ENCODE results near the gene TSPAN17. TPM values are rescaled to one million over a fixed set of nuclear protein-coding genes. Genes with fewer than 3 reads are reported as not detected.
"Not testable (repeated sequence)": the region's sequence is repeated elsewhere in the genome, so short reads cannot be mapped to it uniquely, and the experiment has no call there.

TSPAN17 gene, protein sequence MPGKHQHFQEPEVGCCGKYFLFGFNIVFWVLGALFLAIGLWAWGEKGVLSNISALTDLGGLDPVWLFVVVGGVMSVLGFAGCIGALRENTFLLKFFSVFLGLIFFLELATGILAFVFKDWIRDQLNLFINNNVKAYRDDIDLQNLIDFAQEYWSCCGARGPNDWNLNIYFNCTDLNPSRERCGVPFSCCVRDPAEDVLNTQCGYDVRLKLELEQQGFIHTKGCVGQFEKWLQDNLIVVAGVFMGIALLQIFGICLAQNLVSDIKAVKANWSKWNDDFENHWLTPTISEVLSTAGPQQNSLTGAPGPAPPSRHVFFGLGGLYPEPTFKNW
- total RNA-seq (100 to 1,000 TPM in 1 of 9 donors, 10 to 100 TPM in 8; 25.8 to 106 (median 55.5) TPM), polyA plus RNA-seq (10 to 100 TPM; 35.1 to 52.0 (median 43.8) TPM)
- long read RNA-seq, donor 1, transcript TSPAN17-207 (9 exons, 2,457 nt) = major isoform, 23 of 35 reads
- long read RNA-seq, donor 1, partial matches to known transcripts = 12 of 35 reads
- long read RNA-seq, donor 1, other reads (novel, unspliced or antisense) = 0 of 35 reads
- long read RNA-seq, donor 2, transcript TSPAN17-207 (9 exons, 2,457 nt) = major isoform, 9 of 19 reads
- long read RNA-seq, donor 2, partial matches to known transcripts = 7 of 19 reads
- long read RNA-seq, donor 2, other reads (novel, unspliced or antisense) = 0 of 19 reads
- long read RNA-seq, donor 3, transcript TSPAN17-207 (9 exons, 2,457 nt) = major isoform, 10 of 10 reads
- long read RNA-seq, donor 3, partial matches to known transcripts = 0 of 10 reads
- long read RNA-seq, donor 3, other reads (novel, unspliced or antisense) = 0 of 10 reads
- long read RNA-seq, donor 4, partial matches to known transcripts = 0 of 7 reads
- long read RNA-seq, donor 4, other reads (novel, unspliced or antisense) = 3 of 7 reads
- long read RNA-seq, donor 5, transcript TSPAN17-207 (9 exons, 2,457 nt) = major isoform, 89 of 140 reads
- long read RNA-seq, donor 5, partial matches to known transcripts = 30 of 140 reads
- long read RNA-seq, donor 5, other reads (novel, unspliced or antisense) = 14 of 140 reads
- long read RNA-seq, donor 6, partial matches to known transcripts = 1 of 4 reads
- long read RNA-seq, donor 6, other reads (novel, unspliced or antisense) = 1 of 4 reads
- long read RNA-seq, donor 7, transcript TSPAN17-207 (9 exons, 2,457 nt) = major isoform, 5 of 17 reads
- long read RNA-seq, donor 7, partial matches to known transcripts = 12 of 17 reads
- long read RNA-seq, donor 7, other reads (novel, unspliced or antisense) = 0 of 17 reads
- long read RNA-seq, donor 8, transcript TSPAN17-207 (9 exons, 2,457 nt) = major isoform, 17 of 32 reads
- long read RNA-seq, donor 8, partial matches to known transcripts = 14 of 32 reads
- long read RNA-seq, donor 8, other reads (novel, unspliced or antisense) = 0 of 32 reads
- long read RNA-seq, donor 9, transcript TSPAN17-207 (9 exons, 2,457 nt) = major isoform, 9 of 21 reads
- long read RNA-seq, donor 9, partial matches to known transcripts = 11 of 21 reads
- long read RNA-seq, donor 9, other reads (novel, unspliced or antisense) = 0 of 21 reads
- long read RNA-seq, donor 10, transcript TSPAN17-207 (9 exons, 2,457 nt) = major isoform, 5 of 5 reads
- long read RNA-seq, donor 10, partial matches to known transcripts = 0 of 5 reads
- long read RNA-seq, donor 10, other reads (novel, unspliced or antisense) = 0 of 5 reads

DNA sequence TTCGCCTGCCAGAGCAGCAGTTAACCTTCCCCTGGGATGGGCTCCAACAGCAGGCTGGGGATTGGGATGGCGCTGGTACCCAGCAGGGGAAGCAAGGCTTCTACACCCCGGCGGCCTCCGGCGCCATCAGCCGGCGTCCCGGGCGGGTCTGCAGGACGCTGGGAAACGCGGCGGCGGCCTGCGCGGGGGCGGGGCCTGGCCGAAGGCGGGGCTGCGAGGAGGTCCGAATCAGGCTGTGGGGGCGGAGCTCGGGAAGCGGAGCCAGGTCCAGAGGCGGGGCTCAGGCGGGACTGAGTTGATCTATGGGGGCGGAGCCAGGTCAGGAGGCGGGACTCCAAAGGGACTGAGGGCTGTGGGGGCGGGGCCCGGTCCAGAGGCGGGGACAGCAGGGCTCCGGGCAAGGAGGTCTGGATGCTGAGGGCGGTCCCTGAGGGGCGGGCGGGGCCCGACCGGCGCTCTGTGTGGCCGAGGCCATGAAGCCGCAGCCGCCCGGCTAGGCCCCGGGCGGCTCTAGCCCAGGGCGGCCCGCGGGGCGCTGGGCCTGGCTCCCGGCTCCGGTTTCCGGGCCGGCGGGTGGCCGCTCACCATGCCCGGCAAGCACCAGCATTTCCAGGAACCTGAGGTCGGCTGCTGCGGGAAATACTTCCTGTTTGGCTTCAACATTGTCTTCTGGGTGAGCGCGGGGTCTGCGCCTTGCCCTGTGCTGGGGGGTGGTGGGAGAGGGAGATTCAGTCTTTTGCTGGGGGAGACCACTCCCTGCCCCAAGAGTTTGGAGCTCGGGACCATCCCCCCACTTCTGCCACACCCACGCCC lies at the start of gene TSPAN17:
Gene TSPAN17 (plus strand): TSS at position 455 of the 813 bp plus-strand sequence. CDS start 132 bp downstream, at position 587.
- Histone ChIP-seq H3K4me1 (replicated peaks in 1 of 2) (peaks cover 30 to 47% of the 10 kb centered on the region in 2 donors), H3K4me3 (peak within 1 kb of the TSS; percentile 32 to 86 (median 48)), H3K36me3 (replicated peaks in 1 of 2) (no peaks in the 10 kb centered on the region), H3K9me3 (replicated peaks in 1 of 3) (no peaks in the 10 kb centered on the region), H3K27ac (peak within 1 kb of the TSS; percentile 67 to 85 (median 72)), H3K27me3 (no peaks in the 10 kb centered on the region)
- WGBS, 4 donors = 0 to 1% (median 0%) methylated on average over 2 to 63 of the region's 63 CpGs
- DNase-seq = peak; percentile 100
- intact Hi-C loops (cut with DNase I) = no loop called here
- peak; percentile 67 to 82 for TF ChIP-seq POLR2A (IDR thresholded peaks at IDR 0.05)
- TF ChIP-seq, protein P1, sequence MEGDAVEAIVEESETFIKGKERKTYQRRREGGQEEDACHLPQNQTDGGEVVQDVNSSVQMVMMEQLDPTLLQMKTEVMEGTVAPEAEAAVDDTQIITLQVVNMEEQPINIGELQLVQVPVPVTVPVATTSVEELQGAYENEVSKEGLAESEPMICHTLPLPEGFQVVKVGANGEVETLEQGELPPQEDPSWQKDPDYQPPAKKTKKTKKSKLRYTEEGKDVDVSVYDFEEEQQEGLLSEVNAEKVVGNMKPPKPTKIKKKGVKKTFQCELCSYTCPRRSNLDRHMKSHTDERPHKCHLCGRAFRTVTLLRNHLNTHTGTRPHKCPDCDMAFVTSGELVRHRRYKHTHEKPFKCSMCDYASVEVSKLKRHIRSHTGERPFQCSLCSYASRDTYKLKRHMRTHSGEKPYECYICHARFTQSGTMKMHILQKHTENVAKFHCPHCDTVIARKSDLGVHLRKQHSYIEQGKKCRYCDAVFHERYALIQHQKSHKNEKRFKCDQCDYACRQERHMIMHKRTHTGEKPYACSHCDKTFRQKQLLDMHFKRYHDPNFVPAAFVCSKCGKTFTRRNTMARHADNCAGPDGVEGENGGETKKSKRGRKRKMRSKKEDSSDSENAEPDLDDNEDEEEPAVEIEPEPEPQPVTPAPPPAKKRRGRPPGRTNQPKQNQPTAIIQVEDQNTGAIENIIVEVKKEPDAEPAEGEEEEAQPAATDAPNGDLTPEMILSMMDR (IDR thresholded peaks at IDR 0.05) = peak in 3 of 6 experiments; percentile 9 to 27 (median 12)

DNA sequence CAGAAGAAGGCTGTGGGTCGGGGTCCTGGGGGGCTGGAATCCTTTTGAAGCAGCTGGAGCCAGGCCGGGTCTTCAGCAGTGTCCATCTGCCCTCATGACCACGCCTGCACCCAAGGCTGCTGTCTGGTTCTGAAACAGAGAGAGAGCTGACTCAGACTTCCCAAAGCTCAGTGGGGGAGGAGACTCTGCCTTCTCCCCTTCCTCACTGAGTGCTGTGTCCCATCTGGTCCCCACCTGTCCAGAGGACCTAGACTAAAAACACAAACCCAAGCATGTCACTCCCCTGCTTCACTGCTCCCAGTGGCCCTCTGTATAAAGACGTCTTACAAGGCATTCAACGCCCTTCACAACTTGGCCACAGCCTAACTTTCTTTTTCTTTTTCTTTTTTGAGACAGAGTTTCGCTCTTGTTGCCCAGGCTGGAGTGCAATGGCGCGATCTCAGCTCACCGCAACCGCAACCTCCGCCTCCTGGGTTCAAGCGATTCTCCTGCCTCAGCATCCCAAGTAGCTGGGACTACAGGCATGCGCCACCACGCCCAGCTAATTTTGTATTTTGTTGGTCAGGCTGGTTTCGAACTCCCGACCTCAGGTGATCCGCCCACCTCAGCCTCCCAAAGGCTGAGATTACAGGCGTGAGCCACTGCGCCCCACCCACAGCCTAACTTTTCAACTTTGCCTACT lies 47.4 kb upstream of the TSPAN17 start:
- H3K36me3 ChIP-seq (replicated peaks in 1 of 2); H3K4me3 ChIP-seq; H3K27me3 ChIP-seq; H3K4me1 ChIP-seq (replicated peaks in 1 of 2); intact Hi-C loops (cut with DNase I); H3K9me3 ChIP-seq (replicated peaks in 1 of 3); DNase-seq; H3K27ac ChIP-seq: not testable (repeated sequence)
- WGBS, 4 donors = 88 to 95% (median 90%) methylated on average over 16 to 19 of the region's 19 CpGs

DNA sequence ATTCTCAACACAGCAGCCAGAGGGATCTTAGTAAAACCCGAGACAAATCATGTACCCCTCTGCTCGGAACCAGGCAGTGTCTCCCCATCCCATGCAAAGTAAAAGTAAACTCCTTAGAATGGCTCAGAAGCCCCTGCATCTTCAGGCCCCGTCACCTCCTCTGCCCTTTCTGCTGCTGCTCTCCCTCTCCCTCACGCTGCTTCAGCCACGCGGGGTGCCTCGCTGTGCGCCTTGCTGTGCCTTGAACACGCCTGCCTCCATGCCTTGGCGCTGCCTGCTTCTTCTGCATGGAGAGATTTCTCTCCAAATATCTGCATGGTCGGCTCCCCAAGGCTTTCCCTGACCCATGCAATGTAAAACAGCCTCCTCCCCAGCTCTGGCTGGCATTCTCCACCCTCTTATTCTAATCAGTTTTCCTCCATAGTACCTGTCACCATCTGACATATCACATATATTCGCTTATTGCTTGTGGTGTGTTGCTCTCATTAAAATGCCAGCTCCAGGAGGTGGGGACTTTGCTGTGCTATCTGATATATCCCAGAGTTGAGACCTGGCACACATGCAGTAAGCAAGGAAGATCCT lies 45.3 kb upstream of the TSPAN17 start:
- no peaks in the 10 kb centered on the region for H3K36me3 ChIP-seq (replicated peaks in 1 of 2)
- no peak overlapping the region for H3K4me3 ChIP-seq
- H3K4me1 ChIP-seq (replicated peaks in 1 of 2) = no peaks in the 10 kb centered on the region
- 78 to 89% (median 81%) methylated on average over 12 of the region's 12 CpGs for WGBS, 4 donors
- intact Hi-C loops (cut with DNase I) = no loop called here
- no peaks in the 10 kb centered on the region for H3K9me3 ChIP-seq (replicated peaks in 1 of 3)
- H3K27me3 ChIP-seq = peaks cover 5% of the 10 kb centered on the region
- no peak for TF ChIP-seq POLR2A (IDR thresholded peaks at IDR 0.05)
- TF ChIP-seq, protein P1 (IDR thresholded peaks at IDR 0.05) = no peak
- H3K27ac ChIP-seq = no peak overlapping the region
- DNase-seq = no peak
